Activated naive CD8-positive, alpha-beta T cell (primary cell): ENCODE measurements around the gene UBP1.
"Not testable (repeated sequence)": the region's sequence is repeated elsewhere in the genome, so short reads cannot be mapped to it uniquely, and the experiment has no call there.

Experiments
- H3K27ac Mint-ChIP-seq: one replicate; pipeline ENCODE4 v1.8.0; 2021; ENCODE audit warnings: mixed read lengths
- H3K27me3 Mint-ChIP-seq: one replicate; pipeline ENCODE4 v1.8.0; 2021; ENCODE audit warnings: mixed read lengths
- H3K36me3 Mint-ChIP-seq: one replicate; pipeline ENCODE4 v1.8.0; 2021; ENCODE audit warnings: mixed read lengths
- H3K4me1 Mint-ChIP-seq: one replicate; pipeline ENCODE4 v1.8.0; 2021; ENCODE audit warnings: low read depth, mixed read lengths
- H3K4me3 Mint-ChIP-seq: one replicate; pipeline ENCODE4 v1.8.0; 2021; ENCODE audit warnings: mild to moderate bottlenecking, mixed read lengths
- H3K9me3 Mint-ChIP-seq: one replicate; pipeline ENCODE4 v1.8.0; 2021; ENCODE audit warnings: low read depth, mixed read lengths

UBP1 gene

DNA sequence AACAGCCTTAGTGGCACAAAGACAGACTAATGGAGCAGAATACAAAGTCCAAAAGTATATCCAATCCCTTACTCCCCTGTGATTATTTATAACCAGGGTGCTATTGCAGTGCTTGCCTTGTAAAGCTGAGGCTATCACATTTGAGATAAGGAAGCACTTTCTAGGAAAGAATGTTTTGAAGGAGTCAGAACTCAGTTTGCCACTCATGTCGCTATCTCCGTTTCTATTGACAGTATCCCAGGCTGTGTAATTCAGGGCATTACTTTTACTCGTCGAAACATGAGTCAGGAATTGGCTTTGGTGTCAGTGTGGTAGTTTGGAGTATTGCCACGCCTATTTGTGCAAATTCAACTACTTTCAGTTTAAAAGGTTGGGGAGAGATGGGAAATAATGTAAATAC is 84.6 kb downstream of the UBP1 start:
- H3K36me3 Mint-ChIP-seq, result no peaks in the 10 kb centered on the region
- no peak overlapping the region for H3K27ac Mint-ChIP-seq
- no peak overlapping the region for H3K4me3 Mint-ChIP-seq
- H3K9me3 Mint-ChIP-seq, result no peaks in the 10 kb centered on the region
- no peaks in the 10 kb centered on the region for H3K4me1 Mint-ChIP-seq
- H3K27me3 Mint-ChIP-seq, result peaks cover 7% of the 10 kb centered on the region

DNA sequence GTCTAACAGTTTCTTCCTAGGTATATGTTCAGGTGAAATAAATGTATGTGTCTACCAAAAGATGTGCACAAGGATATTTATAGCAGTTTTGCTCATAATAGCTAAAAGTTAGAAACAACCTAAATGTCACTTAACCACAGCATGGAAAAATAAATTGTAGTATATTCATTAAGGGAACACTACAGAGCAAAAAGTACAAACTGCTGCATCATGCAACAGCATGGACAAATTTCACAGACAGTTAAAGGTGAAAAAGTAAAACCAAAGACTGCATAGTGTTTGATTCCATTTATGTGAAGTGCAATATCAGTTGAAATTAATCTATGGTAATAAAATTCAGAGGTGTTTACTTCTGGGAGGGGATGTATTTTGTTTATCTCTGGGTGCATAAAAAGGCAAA is 100.4 kb downstream of the UBP1 start:
- Mint-ChIP-seq H3K4me1 (no peaks in the 10 kb centered on the region), H3K27me3 (no peaks in the 10 kb centered on the region), H3K27ac (no peak overlapping the region), H3K36me3 (no peaks in the 10 kb centered on the region), H3K9me3 (no peaks in the 10 kb centered on the region), H3K4me3 (no peak overlapping the region)

DNA sequence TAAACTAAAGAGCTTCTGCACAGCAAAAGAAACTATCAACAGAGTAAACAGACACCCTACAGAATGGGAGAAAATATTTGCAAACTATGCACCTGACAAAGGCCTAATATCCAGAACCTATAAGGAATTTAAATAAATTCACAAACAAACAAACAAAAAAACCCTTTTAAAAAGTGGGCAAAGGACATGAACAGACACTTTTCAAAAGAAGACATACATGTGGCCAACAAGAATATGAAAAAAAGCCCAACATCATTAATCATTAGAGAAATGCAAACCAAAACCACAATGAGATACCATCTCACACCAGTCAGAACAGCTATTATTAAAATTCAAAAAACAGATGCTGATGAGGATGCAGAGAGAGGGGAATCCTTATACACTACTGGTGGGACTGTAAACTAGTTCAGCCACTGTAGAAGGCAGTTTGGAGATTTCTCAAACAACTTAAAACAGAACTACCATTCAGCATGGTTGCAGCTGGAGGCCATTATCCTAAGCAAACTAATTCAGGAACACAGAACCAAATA is 101.2 kb downstream of the UBP1 start:
- not testable (repeated sequence) for H3K9me3 Mint-ChIP-seq, H3K27me3 Mint-ChIP-seq, H3K4me3 Mint-ChIP-seq, H3K4me1 Mint-ChIP-seq, H3K36me3 Mint-ChIP-seq, H3K27ac Mint-ChIP-seq
